LNCaP clone FGC (cell line): ENCODE measurements around the gene TTC33.

ENCODE experiments used
- DNase-seq: peaks from one replicate; pipeline ENCODE4 v3.0.0-alpha.2; 2011; ENCODE audit warnings: low read depth
- H3K4me3 ChIP-seq: 2 replicates; pipeline ENCODE4 v1.5.1; 2011; ENCODE audit warnings: mild to moderate bottlenecking, low read depth, low read length, control low read depth
- TF ChIP-seq, protein P1 (sequence below): IDR thresholded peaks from 2 replicates; pipeline ENCODE4 v1.5.1; 2012; ENCODE audit warnings: mild to moderate bottlenecking; ENCODE audit not compliant: control insufficient read depth, insufficient read depth; ENCODE audit errors: extremely low read depth

The TTC33 gene

DNA sequence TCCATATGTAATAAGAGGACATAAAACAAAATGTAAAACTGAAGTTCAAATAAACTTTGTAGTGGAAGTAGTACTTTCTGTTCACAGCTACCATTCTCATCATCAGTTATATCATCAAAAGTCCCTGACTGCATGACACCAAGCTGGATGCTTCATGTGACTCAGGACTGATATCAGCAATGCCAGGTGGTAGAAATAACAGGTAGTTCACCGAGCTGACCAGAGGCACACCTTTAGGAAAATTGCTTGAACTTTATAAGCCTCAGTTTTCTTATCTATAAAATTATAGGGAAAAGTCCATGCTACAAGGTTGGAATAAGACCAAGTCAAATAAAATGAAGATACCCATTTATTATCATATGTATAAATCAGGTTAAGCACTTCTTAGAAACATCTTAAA, 200.9 kb downstream of the TTC33 start:
- DNase-seq, result peak; percentile 61
- TF ChIP-seq, protein P1, sequence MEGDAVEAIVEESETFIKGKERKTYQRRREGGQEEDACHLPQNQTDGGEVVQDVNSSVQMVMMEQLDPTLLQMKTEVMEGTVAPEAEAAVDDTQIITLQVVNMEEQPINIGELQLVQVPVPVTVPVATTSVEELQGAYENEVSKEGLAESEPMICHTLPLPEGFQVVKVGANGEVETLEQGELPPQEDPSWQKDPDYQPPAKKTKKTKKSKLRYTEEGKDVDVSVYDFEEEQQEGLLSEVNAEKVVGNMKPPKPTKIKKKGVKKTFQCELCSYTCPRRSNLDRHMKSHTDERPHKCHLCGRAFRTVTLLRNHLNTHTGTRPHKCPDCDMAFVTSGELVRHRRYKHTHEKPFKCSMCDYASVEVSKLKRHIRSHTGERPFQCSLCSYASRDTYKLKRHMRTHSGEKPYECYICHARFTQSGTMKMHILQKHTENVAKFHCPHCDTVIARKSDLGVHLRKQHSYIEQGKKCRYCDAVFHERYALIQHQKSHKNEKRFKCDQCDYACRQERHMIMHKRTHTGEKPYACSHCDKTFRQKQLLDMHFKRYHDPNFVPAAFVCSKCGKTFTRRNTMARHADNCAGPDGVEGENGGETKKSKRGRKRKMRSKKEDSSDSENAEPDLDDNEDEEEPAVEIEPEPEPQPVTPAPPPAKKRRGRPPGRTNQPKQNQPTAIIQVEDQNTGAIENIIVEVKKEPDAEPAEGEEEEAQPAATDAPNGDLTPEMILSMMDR, result no peak
- no peak overlapping the region for H3K4me3 ChIP-seq

GRCh38 chr5:40554054-40554453, 201.7 kb downstream of the TTC33 start:
- no peak for DNase-seq
- TF ChIP-seq, protein P1, result no peak
- no peak overlapping the region for H3K4me3 ChIP-seq

DNA sequence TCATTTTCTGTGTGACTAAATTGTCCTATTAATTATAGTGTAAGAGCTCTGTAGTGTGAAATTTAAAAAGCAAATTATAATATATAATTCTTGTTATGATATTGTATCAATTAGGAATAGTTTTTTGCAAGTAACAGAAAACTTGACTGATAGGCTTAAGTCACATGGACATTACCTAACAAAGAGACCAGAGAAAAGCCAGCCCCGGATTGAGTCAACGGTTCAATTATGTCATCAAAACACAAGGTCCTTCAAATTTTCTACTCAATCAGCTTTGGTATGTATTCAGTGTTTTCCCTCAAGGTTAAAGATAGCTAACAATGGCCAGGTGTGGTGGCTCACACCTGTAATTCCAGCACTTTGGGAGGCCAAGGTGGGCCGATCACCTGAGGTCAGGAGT, 202.8 kb downstream of the TTC33 start:
- no peak for DNase-seq
- TF ChIP-seq, protein P1, result no peak
- no peak overlapping the region for H3K4me3 ChIP-seq

DNA sequence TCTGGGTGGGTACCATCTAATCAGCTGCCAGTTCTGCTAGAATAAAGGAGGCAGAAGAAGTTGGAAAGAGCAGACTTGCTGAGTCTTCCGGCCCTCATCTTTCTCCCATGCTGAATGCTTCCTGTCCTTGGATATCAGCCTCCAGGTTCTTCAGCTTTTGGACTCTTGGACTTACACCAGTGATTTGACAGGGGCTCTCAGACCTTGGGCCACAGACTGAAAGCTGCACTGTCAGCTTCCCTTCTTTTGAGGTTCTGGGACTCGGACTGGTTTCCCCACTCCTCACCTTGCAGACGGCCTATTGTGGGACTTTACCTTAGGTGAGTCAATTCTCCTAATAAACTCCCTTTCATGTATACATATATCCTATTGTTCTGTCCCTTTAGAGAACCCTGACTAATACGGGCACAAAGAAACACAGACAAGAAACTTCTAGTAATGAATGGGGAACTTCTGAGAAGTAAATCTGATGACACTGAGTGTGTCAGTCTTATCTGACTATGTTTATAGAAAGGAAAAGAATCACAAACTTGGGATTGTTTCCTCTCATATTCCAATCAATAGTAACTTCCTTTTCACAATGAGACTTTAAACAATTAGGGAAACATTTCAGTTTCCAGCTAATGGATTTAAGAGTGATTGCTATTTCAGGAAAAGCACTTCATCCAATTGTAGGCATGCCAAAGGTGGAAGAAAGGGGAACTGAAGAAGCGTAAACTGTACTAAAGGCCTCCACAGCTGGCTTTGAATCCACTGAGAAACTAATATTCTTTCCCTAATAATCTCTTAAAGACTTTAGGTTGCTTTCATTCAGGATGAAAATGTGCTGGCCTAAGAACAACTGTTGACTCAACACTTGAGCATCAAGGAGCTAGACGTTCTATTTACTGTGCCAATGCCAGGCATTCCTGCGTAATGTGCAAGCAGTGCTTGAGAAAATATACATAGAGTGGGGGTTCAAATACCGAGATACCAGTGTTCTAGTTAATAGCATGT, 204.0 kb downstream of the TTC33 start:
- H3K4me3 ChIP-seq, result no peak overlapping the region
- TF ChIP-seq, protein P1, result no peak
- DNase-seq, result peak; percentile 52

DNA sequence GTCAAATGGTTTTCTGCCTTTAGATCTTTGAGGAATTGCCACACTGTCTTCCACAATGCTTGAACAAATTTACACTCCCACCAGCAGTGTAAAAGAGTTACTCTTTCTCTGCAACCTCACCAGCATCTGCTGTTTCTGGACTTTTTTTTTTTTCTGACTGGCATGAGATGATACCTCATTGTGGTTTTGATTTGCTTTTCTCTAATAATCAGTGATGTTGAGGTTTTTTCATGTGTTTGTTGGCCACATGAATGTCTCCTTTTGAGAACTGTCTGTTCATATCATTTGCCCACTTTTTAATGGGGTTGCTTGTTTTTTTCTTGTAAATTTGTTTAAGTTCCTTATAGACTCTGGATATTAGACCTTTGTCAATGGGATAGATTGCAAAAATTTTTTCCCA, 205.3 kb downstream of the TTC33 start:
- no peak for DNase-seq
- H3K4me3 ChIP-seq, result no peak overlapping the region
- TF ChIP-seq, protein P1, result no peak

DNA sequence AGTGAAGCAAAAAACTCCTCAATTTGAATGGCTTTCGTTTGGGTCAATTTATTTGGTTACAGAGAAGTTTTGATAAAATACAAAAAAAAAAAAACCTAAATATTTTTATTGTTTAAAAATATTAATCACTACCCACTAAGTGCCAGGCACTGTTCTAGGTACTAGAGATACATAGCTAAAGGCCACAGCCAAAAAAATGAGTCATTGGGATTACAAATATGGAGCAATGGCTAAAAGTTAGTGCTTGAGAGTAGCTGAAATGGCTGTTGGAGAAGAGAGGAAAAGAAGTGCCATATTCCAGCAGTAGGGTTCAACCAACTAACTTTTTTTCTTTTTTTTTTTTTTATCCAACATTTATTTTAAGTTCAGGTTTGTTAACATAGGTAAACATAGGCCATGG, 206.1 kb downstream of the TTC33 start:
- no peak for DNase-seq
- TF ChIP-seq, protein P1, result no peak
- no peak overlapping the region for H3K4me3 ChIP-seq

GRCh38 chr5:40547994-40548575, 207.7 kb downstream of the TTC33 start:
- no peak overlapping the region for H3K4me3 ChIP-seq
- TF ChIP-seq, protein P1, result no peak
- DNase-seq, result no peak
